Suprapubic skin (tissue), 4 donors: ENCODE data around the gene PGM2L1. TPM values are rescaled to one million over a fixed set of nuclear protein-coding genes. Genes with fewer than 3 reads are reported as not detected.

Experiments
- DNase-seq, 2 donors: peaks; one replicate each; pipeline ENCODE4 v3.0.0-alpha.2; 2019; ENCODE audit warnings: low spot score in 2 of 2
- H3K27ac ChIP-seq: fragments of 200-600 bp; sonication (generic); one replicate; pipeline ENCODE4 v1.5.1; 2019
- H3K27me3 ChIP-seq: fragments of 200-600 bp; sonication (generic); one replicate; pipeline ENCODE4 v1.5.1; 2019
- H3K36me3 ChIP-seq: fragments of 200-600 bp; sonication (generic); one replicate; pipeline ENCODE4 v1.5.1; 2019
- H3K4me1 ChIP-seq: fragments of 200-600 bp; sonication (generic); one replicate; pipeline ENCODE4 v1.5.1; 2019
- H3K4me3 ChIP-seq: fragments of 200-600 bp; sonication (generic); one replicate; pipeline ENCODE4 v1.5.1; 2019; ENCODE audit warnings: mild to moderate bottlenecking
- H3K9me3 ChIP-seq: fragments of 200-600 bp; sonication (generic); one replicate; pipeline ENCODE4 v1.5.1; 2019
- CTCF ChIP-seq, 2 donors: fragments of 200-600 bp in 1 of 2; fragments of 450-650 bp in 1 of 2; sonication (generic) in 1 of 2; IDR thresholded peaks; one replicate each; pipeline ENCODE4 v1.5.1; 2016 to 2019; ENCODE audit warnings: antibody characterized with exemption in 2 of 2, mild to moderate bottlenecking in 1 of 2, moderate library complexity in 1 of 2
- EP300 ChIP-seq: sonication (generic); formaldehyde crosslinking; IDR thresholded peaks from one replicate; pipeline ENCODE4 v1.6.1; 2017; ENCODE audit warnings: antibody characterized with exemption
- POLR2A ChIP-seq, 2 donors: fragments of 450-650 bp; IDR thresholded peaks; one replicate each; pipeline ENCODE4 v1.6.1; 2017; ENCODE audit warnings: antibody characterized with exemption in 2 of 2, mild to moderate bottlenecking in 2 of 2, moderate library complexity in 2 of 2
- POLR2AphosphoS5 ChIP-seq, 3 donors: sonication (generic); formaldehyde crosslinking; IDR thresholded peaks; one replicate each; pipeline ENCODE4 v1.6.1; 2017; ENCODE audit warnings: antibody characterized with exemption in 3 of 3
- WGBS: methylation state at CpG from one replicate; pipeline ENCODE4 v1.1.5; 2018; 5-methylcytosine and 5-hydroxymethylcytosine counted together
- total RNA-seq, 4 donors: library from RNA; depleted of rRNA; stranded (reverse); fragments of >200 nt; gene quantifications; one replicate each; pipeline ENCODE4 v1.1.0, GENCODE V29; 2016

Gene PGM2L1
- total RNA-seq, 4 donors from 2014 or later = 0.91 to 3.9 (median 2.0) TPM

GRCh38 chr11:74327076-74327475 lies 71.2 kb downstream of the PGM2L1 start:
- Histone ChIP-seq H3K4me3 (no peak overlapping the region), H3K27me3 (no peaks in the 10 kb centered on the region), H3K9me3 (no peaks in the 10 kb centered on the region), H3K36me3 (no peaks in the 10 kb centered on the region), H3K27ac (no peak overlapping the region), H3K4me1 (peaks cover 23% of the 10 kb centered on the region)
- WGBS = 91% methylated on average over 1 of the region's 1 CpG
- no peak for DNase-seq
- TF ChIP-seq POLR2AphosphoS5 (IDR thresholded peaks at IDR 0.05) = no peak
- TF ChIP-seq POLR2A (IDR thresholded peaks at IDR 0.05) = no peak
- no peak for TF ChIP-seq CTCF (IDR thresholded peaks at IDR 0.05)
- no peak for TF ChIP-seq EP300

GRCh38 chr11:74326665-74327064 lies 71.6 kb downstream of the PGM2L1 start:
- TF ChIP-seq CTCF (IDR thresholded peaks at IDR 0.05) = no peak
- TF ChIP-seq POLR2AphosphoS5 (IDR thresholded peaks at IDR 0.05) = no peak
- TF ChIP-seq EP300 = no peak
- TF ChIP-seq POLR2A (IDR thresholded peaks at IDR 0.05) = no peak
- H3K27me3 ChIP-seq = no peaks in the 10 kb centered on the region
- H3K36me3 ChIP-seq = no peaks in the 10 kb centered on the region
- H3K9me3 ChIP-seq = no peaks in the 10 kb centered on the region
- DNase-seq = no peak
- H3K4me1 ChIP-seq = peaks cover 25% of the 10 kb centered on the region
- H3K4me3 ChIP-seq = no peak overlapping the region
- WGBS = 89% methylated on average over 5 of the region's 5 CpGs
- no peak overlapping the region for H3K27ac ChIP-seq

GRCh38 chr11:74325649-74326645 lies 72.3 kb downstream of the PGM2L1 start:
- 41% methylated on average over 7 of the region's 7 CpGs for WGBS
- TF ChIP-seq POLR2AphosphoS5 (IDR thresholded peaks at IDR 0.05) = peak in 1 of 3 donors; percentile 17
- TF ChIP-seq POLR2A (IDR thresholded peaks at IDR 0.05) = no peak
- no peaks in the 10 kb centered on the region for H3K27me3 ChIP-seq
- H3K4me3 ChIP-seq = no peak overlapping the region
- H3K9me3 ChIP-seq = no peaks in the 10 kb centered on the region
- peaks cover 25% of the 10 kb centered on the region for H3K4me1 ChIP-seq
- no peak overlapping the region for H3K27ac ChIP-seq
- H3K36me3 ChIP-seq = no peaks in the 10 kb centered on the region
- peak; percentile 81 to 88 for DNase-seq

GRCh38 chr11:74322667-74323066 lies 75.6 kb downstream of the PGM2L1 start:
- no peaks in the 10 kb centered on the region for H3K9me3 ChIP-seq
- TF ChIP-seq POLR2A (IDR thresholded peaks at IDR 0.05) (no peak), POLR2AphosphoS5 (IDR thresholded peaks at IDR 0.05) (no peak), EP300 (no peak), CTCF (IDR thresholded peaks at IDR 0.05) (no peak)
- H3K36me3 ChIP-seq = no peaks in the 10 kb centered on the region
- DNase-seq = no peak
- H3K27me3 ChIP-seq = no peaks in the 10 kb centered on the region
- H3K27ac ChIP-seq = no peak overlapping the region
- no peak overlapping the region for H3K4me3 ChIP-seq
- WGBS = 68% methylated on average over 1 of the region's 2 CpGs
- peaks cover 25% of the 10 kb centered on the region for H3K4me1 ChIP-seq

- TF ChIP-seq POLR2A (IDR thresholded peaks at IDR 0.05) = no peak
- peak in 1 of 2 donors; percentile 19 for TF ChIP-seq CTCF (IDR thresholded peaks at IDR 0.05)
- no peak for TF ChIP-seq POLR2AphosphoS5 (IDR thresholded peaks at IDR 0.05)
- TF ChIP-seq EP300 = no peak
- Histone ChIP-seq H3K4me3 (no peak overlapping the region), H3K27me3 (no peaks in the 10 kb centered on the region), H3K9me3 (no peaks in the 10 kb centered on the region), H3K27ac (no peak overlapping the region), H3K36me3 (no peaks in the 10 kb centered on the region), H3K4me1 (peaks cover 21% of the 10 kb centered on the region)
- WGBS = 24% methylated on average over 10 of the region's 10 CpGs
- DNase-seq = no peak
Measured at GRCh38 chr11:74321487-74322188, 76.6 kb downstream of the PGM2L1 start.
